Activated CD8-positive, alpha-beta memory T cell treated with anti-CD3 and anti-CD28 coated beads for 1 hour (primary cell): Measurements from ENCODE around the gene GALNS.
"Not testable (repeated sequence)": the region's sequence is repeated elsewhere in the genome, so short reads cannot be mapped to it uniquely, and the experiment has no call there.

Experiments
- DNase-seq, 2 donors: peaks; one replicate each; pipeline ENCODE4 v3.0.0-alpha.2; 2020; ENCODE audit warnings: low read depth in 1 of 2; ENCODE audit errors: extremely low read depth in 1 of 2

Gene GALNS

DNA sequence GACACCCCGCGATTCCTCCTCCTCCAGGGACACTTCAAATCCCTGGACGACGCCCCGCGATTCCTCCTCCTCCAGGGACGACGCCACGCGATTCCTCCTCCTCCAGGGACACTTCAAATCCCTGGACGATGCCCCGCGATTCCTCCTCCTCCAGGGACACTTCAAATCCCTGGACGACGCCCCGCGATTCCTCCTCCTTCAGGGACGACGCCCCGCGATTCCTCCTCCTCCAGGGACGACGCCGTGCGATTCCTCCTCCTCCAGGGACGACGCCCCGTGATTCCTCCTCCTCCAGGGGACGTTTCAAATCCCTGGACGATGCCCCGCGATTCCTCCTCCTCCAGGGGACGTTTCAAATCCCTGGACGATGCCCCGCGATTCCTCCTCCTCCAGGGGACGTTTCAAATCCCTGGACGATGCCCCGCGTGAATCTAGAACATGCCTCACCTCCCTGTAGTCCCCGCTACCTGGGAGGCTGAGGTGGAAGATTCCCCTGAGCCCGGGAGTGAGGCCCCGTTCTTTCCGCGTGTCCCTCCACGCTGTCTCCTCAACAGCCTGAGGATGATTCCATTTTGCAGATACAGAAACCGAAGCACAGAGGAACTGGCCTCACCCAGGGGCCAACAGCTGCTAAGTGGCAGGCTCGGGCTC lies 33.1 kb upstream of the GALNS start:
- not testable (repeated sequence) for DNase-seq

DNA sequence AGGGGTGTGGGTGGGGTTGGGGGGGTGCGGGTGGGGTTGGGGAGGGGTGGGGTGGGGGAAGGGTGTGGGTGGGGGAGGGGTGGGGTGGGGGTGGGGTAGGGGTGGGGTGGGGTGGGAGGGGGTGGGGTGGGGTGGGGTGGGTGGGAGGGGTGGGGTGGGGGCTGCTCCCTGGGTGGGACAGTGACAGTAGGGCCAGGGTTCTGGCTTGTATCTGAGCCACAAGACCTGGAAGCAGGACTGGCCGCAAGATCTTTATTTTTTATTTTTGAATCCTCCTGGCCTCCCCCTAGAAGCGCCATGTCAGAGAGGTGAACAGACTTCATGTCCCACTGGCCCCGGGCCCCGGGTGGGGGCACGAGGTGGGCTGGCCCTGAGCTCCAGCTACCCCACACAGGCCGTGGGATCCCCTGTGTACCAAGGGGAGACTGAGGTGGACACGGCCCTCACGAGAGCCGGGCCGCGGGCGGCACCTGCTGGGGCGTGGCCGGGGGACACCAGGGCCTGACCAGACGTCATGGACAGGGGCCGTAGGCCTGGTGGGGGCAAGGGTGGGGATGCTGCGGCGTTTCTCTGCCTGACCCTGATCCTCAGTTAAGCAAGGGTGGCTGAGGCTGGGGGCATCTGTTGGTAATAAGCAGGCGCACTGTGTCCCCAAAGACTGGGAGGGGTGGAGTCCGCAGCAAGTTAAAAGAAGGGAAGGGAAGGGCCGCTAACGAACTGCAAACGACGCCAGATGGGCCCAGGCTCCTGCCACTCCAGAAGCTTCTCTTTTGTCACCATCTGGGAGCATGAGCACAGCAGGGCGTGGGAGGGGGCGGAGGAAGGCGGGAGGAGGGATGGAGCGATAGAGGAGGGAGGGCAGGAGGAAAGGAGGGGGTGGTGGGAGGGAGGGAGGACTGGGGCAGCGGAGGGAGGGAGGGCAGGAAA lies 32.0 kb upstream of the GALNS start:
- no peak for DNase-seq

DNA sequence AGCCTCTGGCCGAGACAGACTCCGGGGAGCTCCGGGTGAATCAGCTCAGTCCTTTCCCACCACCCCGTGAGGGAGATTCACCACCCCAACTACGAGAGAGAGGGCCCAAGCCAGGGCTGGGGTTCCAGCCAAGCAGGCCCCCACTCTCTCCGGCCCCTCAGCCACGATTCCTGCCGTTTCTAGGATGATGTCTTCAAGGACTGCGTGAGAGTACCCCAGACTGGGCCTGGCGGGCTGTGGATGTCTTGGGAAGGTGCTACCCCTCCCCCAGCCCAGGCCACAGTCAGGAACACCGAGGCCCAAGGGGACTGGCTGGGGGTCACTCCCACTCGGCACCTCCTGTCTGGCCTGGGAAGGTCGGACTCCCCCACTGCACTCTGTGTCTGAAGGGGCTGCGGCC lies 31.3 kb upstream of the GALNS start:
- DNase-seq: no peak

DNA sequence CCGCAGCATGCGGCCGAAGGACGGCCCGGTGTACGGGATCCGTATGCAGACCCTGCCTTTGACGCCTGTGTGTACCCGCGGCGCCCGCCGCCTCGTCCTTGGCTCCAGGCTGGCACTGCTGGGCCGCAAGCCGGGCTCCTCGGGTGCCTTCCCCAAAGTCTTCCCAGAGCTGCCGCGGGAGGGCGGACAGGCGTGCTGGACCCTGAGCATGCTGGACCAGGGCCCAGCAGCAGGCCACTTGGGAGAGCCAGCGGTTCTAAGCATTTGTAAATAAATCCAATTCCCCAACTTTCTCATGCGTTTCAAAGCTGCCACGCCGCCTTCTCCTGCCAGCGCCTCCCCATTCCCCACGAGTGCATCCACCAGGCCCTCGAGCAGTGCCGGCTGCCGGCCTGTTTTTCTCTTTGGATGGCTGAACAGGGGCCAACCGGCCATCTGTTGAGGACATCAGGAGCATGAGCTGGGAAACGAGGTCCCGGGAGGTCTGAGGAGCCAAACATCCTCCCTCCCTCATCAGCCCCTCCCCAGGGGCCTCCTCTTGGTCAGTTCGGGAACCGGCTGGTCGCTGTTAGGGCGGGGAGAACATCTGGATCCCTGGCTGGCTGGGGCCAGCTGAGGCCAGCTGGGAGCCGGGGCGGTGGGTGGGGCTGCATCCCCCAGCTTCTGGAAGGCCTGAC lies 30.2 kb upstream of the GALNS start:
- DNase-seq: no peak

DNA sequence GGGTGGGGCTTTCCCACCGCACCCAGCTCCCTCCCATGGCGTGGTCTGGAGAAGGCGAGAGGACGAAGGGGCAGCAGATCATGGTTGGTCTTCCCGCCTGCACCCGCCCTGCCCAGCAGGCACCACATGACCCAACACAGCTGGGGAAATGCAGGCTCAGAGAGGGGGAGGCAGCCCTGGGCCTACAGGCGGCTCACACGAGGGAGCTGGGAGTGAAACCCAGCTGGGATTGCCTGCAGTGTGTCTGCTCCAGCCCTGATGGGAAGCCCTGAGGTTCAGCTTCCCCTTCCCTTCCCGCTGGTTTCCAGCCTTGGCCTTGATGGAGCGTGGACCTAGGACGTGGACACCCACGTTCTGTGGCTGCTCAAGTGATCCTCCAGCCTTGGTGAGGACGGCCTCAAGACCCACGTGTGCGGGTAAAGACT lies 29.7 kb upstream of the GALNS start:
- DNase-seq: no peak

DNA sequence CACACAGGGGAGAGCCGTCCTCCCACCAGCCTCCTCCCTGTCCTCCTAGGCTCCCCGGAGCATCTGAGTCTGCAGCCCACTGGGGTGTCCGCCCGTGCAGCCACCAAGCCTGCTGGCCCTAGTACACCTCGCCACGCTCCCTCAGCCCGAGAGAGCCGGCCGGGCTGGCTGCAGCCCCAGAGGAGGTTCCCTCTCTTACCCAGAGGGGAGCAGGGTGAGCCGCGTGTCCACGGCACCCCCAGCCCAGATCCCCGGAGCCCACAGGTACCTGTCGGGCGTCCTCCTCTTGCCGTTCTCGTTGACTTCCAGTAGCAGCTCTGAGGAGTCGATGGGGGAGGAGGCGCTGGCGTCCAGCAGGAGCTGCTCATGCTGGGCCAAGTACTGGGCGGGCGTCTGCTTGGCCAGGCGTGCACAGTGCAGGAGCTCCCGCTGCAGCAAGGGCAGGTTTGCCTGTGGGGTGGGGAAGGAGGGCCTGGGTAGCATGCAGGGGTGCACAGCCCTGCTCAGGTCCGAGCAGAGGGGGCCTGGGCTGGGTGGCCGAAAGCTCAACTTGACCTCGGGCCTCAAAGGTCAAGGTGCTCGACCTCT lies 29.0 kb upstream of the GALNS start:
- no peak for DNase-seq

DNA sequence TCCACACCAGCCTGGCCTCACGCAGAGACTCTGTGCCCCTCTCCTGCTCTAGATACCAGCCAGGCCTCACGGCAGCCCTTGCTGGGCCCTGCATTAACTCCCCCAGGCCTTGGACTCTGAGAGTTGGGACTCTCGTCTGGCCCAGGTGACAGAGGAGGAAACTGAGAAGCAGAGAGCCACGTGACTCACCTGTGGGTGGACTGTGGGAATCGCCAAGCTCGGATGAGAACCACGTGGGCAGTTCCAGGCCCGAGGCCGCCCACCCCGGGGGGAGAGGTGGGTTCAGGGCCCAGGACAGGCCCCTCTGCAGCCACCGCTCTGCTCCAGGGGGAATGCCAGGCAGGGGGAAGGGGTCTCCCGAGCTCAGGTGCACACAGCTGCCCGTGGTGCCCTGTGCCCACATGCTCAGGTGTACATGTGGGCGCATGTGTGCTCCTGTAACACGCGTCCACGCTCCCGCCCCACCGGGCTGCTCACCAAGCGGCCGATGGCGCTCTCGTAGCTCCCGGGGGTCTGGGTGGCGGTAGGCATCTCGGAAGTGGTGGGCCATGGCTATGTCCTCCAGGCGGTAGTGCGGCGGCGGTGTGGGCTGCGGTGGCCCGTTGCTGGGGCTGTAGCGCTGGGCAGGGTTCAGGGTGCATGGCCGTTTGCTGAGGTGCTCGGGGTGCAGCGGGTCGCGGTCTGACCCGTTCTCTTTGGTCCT lies 28.0 kb upstream of the GALNS start:
- DNase-seq: no peak

DNA sequence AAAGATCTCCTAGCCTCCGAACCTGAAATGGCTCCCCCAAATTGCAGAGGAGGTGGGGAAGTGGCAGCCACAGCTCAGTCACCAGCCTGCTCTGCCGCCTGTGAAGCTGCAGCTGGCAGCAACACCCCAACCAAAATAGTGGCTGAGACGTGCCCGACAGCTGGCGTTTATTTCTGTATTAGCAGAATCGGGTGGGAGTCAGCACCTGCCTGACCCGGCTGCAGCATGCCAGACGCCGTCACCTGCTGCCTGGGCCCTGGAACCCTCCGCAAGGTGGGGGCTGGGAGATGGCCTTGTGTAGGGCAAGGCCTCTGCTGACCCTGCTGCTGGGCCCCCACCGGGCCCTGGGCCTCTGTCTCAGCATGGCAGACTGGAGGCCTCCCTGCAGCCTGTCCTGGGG lies 27.2 kb upstream of the GALNS start:
- DNase-seq: no peak

DNA sequence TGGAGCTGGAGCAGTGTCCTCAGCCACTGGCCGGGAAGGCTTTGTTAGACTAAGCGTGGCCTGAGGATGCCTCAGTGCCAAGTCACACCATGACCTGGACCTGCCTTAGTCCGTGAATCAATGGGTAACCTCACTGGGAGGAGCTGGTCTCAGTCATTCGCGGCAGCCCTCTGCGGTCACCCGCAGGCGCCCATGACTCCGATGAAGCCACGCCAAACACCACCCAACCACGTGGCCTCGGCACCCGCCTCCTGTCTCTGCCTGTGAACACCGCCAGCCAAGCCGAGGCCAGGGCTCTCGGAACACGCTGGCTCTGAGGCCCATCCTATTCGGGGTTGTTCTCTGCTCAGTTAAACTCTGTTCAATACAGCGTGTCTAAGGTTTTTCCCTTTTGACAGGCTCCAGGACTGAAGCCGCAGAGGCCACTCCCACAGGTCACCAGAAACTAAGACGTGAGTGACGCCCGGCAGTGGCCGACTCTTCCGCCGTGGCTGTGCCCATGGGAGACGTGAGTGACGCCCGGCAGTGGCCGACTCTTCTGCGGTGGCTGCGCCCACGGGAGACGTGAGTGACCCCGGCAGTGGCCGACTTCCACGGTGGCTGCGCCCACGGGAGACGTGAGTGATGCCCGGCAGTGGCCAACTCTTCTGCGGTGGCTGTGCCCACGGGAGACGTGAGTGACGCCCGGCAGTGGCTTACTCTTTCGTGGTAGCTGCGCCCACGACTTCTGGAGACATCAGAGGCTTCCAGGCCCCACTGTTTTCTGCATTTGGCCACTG lies 26.6 kb upstream of the GALNS start:
- DNase-seq: no peak

DNA sequence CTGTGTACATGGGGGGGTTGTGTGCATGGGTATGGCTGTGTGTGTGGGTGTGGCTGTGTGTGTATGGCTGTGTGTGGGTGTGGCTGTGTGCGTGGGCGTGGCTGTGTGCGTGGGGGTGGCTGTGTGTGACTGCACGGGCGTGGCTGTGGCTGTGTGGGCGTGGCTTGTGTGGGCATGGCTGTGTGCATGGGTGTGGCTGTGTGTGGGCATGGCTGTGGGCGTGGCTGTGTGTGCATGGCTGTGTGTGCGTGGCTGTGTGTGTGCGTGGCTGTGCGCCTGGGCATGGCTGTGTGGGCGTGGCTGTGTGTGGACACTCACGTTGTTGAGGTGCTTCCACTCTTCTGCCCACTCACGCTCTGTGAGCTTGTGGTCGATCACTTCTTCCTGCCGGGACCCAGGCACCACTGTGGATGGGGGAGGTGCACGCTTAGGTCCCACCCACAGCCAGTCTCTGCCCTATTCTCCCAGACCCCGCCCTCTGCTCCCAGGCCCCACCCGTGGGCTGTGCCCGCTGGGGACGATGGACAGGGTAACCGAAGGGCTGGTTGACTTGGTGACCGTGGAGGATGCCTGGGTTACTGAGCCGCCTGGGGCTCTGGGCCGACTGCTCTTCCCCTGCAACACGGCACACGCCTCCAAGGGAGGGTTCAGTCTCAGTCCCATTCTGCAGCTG lies 25.7 kb upstream of the GALNS start:
- no peak for DNase-seq

DNA sequence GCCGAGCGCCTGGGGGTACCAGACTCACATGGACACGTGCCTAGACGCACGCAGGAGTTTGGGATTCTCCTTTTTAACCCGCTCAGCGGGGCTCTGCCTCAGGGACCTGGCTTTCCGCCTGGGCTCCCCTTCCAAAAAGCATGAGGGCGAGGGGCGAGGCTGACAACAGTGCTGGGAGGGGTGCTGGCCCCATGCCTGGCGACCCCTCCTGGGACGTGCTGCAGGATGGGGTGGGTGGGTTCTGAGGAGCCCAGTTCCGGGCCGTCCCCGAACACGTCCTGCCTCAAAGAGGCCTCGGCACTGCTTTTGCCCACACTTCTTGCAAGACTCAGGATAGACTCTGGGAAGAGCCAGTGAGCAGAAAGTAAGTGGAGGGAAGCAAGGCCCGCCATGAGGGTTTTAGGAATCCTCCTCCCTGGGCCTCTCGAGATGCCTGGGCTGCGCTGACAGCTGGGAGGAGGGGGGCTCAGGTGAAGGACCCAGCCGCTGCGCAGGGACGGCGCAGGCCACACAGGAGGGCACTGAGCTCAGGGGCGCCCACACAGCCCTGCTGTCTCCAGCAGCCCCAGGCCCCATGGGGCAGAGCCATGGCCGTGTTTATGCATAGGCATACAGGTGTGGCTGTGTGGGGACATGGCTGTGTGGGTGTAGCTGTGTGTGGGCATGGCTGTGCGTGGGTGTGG lies 25.1 kb upstream of the GALNS start:
- no peak for DNase-seq

DNA sequence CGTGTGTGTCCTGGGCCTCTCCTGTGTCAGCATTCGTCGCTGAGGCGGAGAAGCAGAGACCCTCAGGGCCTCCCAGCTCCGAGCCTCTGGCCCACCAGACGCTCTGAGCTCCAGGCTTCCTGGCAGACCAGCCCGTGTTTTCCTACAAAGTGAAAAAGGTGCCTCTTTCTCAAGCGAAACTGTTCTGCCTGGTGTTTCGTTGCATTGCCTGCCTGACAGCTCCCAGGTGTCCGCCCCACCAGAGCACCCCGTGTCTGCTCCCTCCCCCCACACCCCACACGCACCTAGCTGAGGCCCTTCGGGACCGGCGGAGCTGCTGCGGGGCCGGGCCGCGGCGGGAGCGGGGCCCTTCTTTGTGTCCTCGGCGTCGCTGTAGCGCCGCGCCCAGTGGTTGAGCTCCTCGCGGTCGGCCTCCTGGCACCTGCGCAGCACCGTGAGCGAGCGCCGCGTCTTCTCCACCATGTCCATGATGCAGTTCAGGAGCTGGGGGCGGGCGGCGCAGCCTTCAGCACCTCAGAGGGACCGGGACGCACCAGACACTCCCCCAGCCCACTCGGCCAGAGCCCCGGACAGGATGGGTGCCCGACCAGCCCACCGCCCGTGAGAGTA lies 24.4 kb upstream of the GALNS start:
- no peak for DNase-seq

DNA sequence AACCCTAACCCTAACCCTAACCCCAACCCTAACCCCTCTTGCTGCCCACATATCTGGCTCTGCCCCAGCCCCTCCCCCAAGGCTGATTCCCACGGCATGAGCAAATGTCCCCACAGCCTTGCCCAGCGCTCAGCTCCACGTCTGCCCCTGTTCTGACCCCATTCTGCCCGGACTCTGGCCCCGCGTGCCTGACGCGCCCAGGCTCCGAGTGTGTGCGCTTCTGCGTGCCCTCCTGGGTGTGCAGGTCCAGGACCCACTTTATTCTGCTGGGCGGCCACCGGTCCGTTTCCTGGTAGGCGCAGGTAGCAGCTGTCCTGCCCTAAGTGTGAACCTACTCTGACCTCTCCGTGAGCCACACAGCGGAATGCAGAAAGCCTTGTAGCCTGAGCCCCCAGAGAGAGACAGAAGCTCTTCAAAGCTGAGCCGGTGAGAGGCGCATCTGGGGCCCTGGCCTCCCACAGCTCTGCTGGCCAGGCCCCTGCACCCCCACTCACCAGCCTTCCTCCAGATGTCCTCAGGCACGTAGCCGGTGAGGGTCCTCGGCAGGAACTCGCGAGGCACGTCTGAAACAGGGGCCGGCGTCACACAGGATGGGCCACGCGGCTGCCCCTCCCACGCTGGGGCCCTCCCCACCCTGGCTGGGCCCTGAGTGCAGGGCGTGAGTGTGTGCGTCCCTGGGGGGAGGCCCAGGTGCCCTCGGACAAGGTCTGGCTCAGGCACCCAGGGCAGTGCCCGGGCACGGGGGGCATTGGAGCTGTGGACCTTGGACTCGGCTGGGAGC lies 23.7 kb upstream of the GALNS start:
- DNase-seq: no peak

DNA sequence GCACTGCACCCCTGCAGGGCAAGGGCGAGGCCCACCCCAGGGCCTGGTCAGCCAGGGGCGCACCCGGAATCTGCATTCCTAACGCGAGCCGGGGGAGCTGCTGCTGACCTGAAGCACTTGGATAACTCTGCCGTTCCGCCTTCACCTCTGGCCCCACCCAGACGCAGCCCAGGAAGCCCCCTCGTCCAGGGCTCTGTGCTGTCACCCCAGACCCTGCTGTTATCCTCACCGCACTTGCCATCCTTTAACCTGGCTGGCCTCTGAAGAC lies 23.0 kb upstream of the GALNS start:
- DNase-seq: no peak

DNA sequence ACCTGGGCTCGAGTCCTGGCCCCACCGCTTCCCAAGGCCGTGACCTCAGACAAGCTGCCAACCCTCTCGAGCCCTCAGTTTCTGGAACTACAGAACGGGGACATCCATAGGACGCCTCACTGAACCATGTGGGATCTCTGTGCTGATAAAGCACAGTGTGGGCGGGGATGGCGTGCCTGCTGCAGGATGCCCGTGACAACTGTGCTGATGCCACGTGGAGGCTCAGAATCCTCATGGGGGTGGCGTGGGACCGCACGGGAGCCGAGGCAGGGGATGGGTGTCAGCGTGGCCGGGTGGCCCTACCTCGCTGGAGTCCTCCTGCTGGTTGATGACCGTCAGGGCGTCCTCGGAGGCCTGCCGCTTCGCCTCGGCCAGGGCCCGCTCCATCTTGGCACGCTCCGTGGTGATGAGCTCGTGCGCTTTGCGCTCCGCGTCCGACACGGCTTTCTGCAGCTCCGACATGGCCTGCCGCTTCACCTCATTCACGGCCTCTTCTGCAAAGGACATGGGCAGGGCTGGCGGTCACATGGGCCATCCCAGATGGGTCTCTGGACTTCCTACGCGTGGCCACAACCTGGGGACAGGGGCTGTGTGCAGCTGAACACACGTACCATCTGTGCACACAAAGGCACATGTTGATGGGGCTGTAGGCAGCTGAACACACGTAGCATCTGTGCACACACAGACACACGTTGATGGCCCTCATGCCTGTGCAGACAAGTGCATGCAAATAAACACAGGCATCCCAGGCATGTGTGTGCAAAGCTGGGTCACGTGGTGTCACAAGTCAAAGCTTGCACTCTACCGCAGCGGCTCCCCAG lies 22.4 kb upstream of the GALNS start:
- no peak for DNase-seq

DNA sequence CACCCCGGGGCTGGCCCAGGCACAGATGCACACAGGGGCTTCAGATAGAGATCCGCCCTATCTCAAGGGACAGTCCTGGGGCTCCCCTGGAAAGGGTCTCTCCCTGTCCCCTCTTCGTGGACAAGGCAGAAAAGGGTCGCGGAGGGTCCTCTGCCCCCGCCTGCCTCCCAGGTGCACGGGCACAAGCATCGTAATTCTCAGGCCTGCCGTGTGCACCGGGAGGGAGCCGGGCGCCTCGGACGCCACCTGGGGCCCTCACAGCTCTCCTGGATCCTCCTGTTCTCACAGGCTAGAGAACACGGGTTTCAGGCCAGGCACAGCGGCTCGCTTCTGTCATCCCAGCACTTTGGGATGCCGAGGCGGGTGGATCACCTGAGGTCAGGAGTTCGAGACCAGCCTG lies 21.6 kb upstream of the GALNS start:
- no peak for DNase-seq
